Stimulated activated CD8-positive, alpha-beta memory T cell treated with anti-CD3 and anti-CD28 coated beads, Interleukin-2, amount 100 ng/mL, for 48 hours (primary cell): ENCODE results near the gene GPR146.

Experiments
- DNase-seq, 2 donors: peaks; one replicate each; pipeline ENCODE4 v3.0.0-alpha.2; 2020; ENCODE audit warnings: low read depth in 2 of 2

Gene GPR146

DNA sequence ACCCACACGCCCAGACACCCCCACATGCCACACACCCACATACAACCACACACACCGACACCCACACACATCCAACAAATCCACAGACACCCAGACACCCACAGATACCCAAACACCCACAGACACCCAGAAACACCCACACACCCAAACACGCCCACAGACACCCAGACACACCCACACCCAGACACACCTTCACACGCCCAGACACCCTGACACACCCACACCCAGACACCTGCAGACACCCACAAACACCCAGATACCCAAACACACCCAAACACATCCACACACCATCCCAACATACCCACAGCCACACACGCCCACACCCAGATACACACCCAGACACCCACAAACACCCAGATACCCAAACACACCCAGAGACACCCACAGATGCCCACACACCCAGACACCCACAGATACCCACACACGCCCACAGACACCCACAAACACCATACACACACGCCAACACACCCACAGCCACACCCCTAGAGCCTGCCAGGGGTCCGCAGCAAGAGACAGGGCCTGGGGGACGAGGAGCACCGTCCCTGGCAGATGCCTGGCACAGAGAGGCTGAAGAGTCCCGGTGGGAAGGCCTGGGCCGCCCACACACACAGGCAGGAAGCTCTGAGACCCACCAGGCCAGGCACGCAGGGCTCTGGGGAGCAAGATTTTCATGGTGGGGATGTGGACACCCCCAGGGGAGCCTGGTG, 32.9 kb upstream of the GPR146 start:
- no peak for DNase-seq

DNA sequence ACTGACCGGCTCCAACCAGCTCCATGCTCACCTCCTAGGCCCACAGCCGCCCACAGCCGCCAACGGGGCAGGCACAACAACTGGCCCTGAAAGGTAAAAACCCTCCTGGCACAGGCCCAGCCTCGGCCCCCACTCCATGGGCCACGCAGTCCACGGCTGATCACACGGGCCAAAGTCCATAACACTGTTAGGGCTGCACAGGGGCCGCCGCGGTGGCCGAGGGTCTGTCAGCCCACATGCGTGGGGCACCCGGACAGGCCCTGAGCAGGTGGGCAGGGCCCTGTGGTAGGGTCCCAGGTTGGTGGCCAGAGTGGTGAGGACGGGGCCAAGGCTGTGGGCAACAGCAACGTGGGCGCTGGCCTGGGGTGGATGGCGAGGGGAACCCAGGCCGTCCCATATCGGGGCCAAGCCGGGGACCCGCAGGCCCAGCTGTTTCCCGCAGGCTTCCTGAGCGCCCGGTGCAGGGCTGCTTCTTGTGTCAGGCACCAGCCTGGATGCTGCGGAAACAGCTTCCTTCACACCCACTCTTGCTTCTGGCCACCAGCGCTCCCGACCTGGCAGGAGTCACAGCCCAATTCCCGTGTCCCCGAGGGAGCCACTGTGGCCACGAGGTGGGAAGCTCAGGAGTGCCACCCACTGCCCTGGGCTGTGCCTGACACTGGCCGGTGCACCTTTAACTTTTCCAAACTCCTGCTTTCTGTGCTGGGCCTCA, 32.2 kb upstream of the GPR146 start:
- DNase-seq = no peak

DNA sequence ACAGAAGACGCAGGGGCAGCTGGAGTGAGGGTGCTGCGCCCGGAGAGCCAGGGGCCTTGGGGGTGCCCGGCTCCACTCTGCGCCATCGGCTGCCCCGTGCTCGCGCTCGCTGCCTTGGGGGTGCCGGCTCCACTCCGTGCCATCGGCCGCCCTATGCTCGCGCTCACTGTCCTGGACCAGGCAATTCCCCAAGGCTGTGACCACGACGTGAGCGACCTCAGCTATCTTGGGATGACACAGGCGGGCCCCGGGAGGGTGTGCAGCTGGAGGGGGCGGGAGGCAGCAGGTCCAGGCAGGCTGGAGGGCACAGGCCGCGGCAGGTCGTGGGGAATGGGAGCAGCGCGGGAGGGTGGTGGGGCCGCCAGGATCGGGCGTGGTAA, 31.6 kb upstream of the GPR146 start:
- no peak for DNase-seq

DNA sequence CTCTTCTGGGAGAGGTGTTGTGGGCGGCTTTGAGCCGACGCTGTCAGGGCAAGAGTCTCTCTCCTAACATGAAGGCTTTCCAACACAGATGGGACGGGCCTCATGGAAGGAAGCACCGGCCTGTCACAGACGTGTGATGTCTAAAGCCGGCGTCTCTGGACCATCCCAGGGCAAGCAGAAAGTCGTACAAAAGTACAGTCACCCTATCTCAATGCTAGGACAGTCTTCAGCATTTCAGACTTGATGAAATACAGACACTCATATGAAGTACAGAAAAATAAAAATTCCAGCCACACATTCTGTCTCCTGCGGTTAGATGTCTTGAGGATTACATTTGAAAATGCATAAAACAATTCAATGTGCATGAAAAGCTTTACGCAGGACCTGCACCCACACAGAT, 30.8 kb upstream of the GPR146 start:
- no peak for DNase-seq

DNA sequence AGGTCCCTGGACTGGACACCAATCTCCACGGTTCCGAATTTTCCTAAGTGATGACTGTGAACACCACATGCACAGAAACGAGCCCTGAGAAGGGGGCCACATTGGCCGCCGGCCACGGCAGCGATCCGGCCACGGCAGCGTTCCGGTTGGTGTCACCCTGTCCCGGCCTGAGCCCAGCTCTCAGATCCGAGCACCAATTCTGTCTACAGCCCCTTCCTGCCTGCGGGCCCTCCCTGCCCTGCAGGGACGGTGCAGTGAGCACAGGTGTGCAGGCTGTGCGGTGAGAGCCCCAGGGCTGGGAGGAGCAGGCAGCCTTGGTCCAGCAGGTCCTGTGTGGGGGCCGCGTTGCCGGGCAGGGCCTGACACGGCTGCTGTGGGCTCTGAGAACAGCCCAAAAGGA, 29.7 kb upstream of the GPR146 start:
- DNase-seq = no peak

DNA sequence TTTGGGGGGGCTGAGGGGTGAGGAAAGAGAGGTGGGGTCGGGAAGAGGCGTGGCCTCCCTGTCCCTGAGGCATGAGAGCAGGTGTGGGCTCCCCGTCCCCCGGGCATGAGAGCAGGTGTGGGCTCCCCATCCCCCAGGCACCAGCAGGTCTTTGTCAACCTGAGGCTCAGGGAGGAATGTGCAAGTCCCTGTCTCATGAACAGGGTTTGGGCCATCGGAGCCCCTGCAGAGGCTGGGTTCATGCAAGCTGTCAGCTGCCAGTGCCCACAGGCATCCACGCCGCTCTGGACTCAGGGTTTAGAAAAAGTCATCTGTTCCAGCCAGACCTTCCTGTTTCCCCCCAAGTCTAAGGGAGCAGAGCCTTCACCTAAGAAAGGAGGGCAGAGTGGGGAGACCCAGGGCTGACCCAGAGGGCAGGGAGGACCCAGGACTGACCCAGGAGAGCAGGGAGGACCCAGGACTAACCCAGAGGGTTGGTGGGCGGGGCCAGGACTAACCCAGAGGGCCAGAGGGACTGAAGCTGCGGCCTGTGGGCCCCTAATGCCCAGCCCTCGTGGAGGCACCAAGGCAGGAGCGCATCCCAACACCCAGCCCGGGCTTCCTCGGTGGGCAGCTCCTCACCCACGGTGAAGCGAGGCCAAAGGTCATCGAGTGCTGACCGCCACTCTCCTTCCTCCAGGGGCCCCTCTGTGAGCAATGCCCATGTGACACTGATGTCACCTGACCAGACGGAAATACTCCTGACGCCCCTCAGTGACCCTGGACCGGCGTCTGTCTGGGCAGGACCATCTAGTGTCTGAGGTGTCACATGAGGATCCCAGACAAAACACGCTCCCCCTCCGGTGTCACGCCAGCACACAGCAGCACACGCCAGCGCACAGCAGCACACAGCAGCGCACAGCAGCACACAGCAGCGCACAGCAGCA, 28.9 kb upstream of the GPR146 start:
- no peak for DNase-seq

- DNase-seq = no peak
Measured at GRCh38 chr7:1016577-1017531, 27.5 kb upstream of the GPR146 start.

GRCh38 chr7:1017586-1018333, 26.6 kb upstream of the GPR146 start:
- no peak for DNase-seq

DNA sequence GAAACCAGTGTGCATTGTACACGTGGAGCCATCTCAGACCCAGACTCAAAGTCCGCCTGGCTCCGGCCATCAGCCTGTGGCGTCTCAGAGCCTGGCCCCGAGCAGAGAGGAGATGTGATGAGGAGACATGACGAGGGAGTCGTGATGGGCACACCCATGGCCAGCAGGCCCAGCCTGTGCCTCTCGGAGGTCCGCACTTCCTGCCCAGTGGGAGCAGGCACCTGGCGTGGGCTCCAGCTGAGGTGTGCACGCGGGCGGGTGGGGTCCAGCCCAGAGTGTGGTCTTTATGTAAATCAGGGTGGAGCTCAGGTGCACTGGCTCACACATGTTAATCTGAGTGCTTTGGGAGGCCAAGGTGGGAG, 26.0 kb upstream of the GPR146 start:
- DNase-seq = no peak

- DNase-seq = no peak
Measured at GRCh38 chr7:1019255-1019785, 25.0 kb upstream of the GPR146 start.

DNA sequence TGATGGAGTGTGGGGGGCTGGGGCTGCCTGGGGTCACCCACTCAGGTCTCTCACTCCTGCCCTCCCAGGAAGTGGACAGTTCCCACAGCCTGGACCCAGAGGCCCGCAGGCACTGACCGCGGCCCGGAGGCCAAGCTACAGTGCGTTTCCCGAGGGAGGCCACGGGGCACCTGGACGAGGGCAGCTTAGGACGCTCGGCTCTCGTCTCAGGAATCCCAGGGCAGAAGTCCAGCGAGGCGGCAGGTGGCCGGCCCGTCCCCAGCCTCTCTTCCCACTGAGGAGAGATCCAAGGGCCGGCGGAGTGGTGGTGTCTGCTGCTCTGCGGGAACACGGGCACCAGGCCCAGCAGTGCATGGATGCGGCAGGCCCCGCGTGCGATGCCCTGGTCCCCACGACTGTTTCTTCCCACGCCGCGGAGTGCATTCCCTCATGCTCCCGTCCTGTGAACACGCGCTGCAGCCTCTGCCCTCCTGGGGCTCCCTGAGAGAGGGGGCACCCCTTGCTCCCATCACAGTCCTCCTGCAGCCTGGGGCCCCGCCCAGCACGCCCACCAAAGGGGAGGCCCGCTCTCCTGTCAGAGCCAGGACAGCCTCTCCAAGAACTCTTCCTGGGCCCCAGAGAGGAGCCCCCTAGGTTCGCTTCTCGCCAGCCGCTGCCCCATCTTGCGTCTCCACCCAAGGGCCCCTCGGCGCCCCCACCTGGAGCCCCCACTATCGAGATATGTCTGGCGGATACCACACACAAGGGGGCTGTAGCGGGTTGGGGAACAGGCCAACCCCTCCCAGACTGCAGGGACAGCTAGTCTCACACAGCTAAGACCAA, 24.3 kb upstream of the GPR146 start:
- no peak for DNase-seq

DNA sequence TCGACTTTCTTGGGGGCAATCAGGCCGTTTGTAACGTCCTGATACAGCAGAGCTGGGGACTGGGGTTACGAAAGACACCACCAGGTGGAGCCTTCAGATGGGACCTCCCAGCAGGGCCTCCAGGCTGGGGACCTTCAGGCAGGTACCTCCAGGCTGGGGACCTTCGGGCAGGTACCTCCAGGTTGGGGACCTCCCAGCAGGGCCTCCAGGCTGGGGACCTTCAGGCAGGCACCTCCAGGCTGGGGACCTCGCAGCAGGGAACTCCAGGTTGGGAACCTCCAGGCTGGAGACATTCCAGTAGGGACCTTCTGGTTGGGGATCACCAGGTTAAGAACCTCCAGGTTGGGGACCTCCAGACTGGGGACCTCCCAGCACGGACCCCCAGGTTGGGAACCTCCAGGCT, 23.5 kb upstream of the GPR146 start:
- no peak for DNase-seq

DNA sequence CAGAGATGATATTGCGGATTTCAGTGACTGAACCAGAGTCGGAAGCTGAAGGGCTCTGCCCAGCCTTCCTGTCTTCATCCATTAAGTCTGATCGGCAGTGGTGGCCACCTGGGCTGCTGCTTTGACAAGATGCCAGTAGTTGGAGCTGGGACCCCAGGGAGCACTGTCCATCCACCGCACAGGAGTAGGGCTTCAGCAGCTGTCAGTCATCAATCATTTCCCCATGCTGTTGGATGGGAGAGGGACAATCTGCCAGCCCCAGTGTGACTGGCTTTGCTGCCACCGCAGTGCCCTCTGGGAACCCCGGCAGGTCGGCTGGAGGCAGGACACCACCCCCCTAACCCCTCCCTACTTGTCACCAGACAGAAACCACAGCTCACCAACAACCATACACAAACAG, 23.0 kb upstream of the GPR146 start:
- DNase-seq = no peak

- DNase-seq = no peak
Measured at GRCh38 chr7:1021931-1022330, 22.4 kb upstream of the GPR146 start.

DNA sequence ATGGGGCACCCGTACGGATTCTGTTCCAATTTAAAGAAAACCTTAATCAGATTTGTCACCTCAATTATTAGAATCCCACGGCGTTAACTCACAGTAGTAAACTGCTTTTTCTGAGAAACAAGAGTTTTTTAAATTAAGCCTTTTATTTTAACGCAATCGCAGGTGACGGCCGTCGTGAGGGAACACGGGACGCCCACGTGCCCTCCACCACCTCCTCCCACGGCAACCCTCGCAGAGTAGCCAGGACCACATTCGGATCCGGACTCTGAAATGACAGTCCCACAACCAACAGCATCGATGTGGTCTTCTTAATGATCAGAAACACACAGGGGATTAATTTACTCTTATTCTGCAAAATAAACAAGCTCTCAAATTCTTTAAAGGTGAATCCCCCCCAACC, 22.0 kb upstream of the GPR146 start:
- DNase-seq = no peak

- no peak for DNase-seq
Measured at GRCh38 chr7:1022801-1023465, 21.4 kb upstream of the GPR146 start.

GRCh38 chr7:1024331-1024841, 20.0 kb upstream of the GPR146 start:
- no peak for DNase-seq

GRCh38 chr7:1024876-1025742, 19.2 kb upstream of the GPR146 start:
- DNase-seq = no peak
